NCI-H1694 (cell line): ENCODE data around the gene COL25A1.

Experiments
- DNase-seq: peaks from one replicate; lab custom pipeline; 2025; lab: John Stamatoyannopoulos, UW

The COL25A1 gene

GRCh38 chr4:108811486-108811885, 491.0 kb downstream of the COL25A1 start:
- DNase-seq, result no peak

- no peak for DNase-seq
These were observed 492.4 kb downstream of the COL25A1 start for GRCh38 chr4:108810087-108810486.

- DNase-seq, result no peak
These were observed 497.7 kb downstream of the COL25A1 start for GRCh38 chr4:108804648-108805273.

GRCh38 chr4:108799306-108799705, 503.2 kb downstream of the COL25A1 start:
- no peak for DNase-seq

- DNase-seq, result no peak
These were observed 506.3 kb downstream of the COL25A1 start for GRCh38 chr4:108796173-108796572.

- DNase-seq, result no peak
These were observed 506.7 kb downstream of the COL25A1 start for GRCh38 chr4:108795733-108796132.

- DNase-seq, result no peak
These were observed 508.3 kb downstream of the COL25A1 start for GRCh38 chr4:108794136-108794535.

GRCh38 chr4:108793415-108793814, 509.0 kb downstream of the COL25A1 start:
- DNase-seq, result no peak

- DNase-seq, result no peak
These were observed 513.7 kb downstream of the COL25A1 start for GRCh38 chr4:108788731-108789130.

- DNase-seq, result no peak
These were observed 514.7 kb downstream of the COL25A1 start for GRCh38 chr4:108787724-108788123.

- no peak for DNase-seq
These were observed 515.4 kb downstream of the COL25A1 start for GRCh38 chr4:108787106-108787505.

- no peak for DNase-seq
These were observed 516.1 kb downstream of the COL25A1 start for GRCh38 chr4:108786351-108786750.

GRCh38 chr4:108783665-108784463, 518.6 kb downstream of the COL25A1 start:
- DNase-seq, result no peak

GRCh38 chr4:108779958-108780357, 522.5 kb downstream of the COL25A1 start:
- no peak for DNase-seq

- DNase-seq, result no peak
These were observed 525.1 kb downstream of the COL25A1 start for GRCh38 chr4:108777388-108777787.

- no peak for DNase-seq
These were observed 526.5 kb downstream of the COL25A1 start for GRCh38 chr4:108775921-108776320.

GRCh38 chr4:108774809-108775530, 527.5 kb downstream of the COL25A1 start:
- DNase-seq, result no peak

- DNase-seq, result no peak
These were observed 530.1 kb downstream of the COL25A1 start for GRCh38 chr4:108772402-108772801.

GRCh38 chr4:108766058-108766457, 536.4 kb downstream of the COL25A1 start:
- no peak for DNase-seq

- DNase-seq, result no peak
These were observed 538.5 kb downstream of the COL25A1 start for GRCh38 chr4:108763986-108764385.

- no peak for DNase-seq
These were observed 539.2 kb downstream of the COL25A1 start for GRCh38 chr4:108763226-108763593.

- no peak for DNase-seq
These were observed 539.8 kb downstream of the COL25A1 start, which contains the start of gene ETNPPL for GRCh38 chr4:108762559-108763225. ETNPPL (minus strand) TSS chr4:108763053; CDS start chr4:108762898, 155 bp downstream.
